Gastroesophageal sphincter (tissue), 3 donors: ENCODE measurements around the gene SLC25A42.
A peak's percentile ranks its signal among the peaks of the same experiment; 100 is the strongest.

Source experiments
- CTCF ChIP-seq, 4 experiments: fragments of 200-600 bp in 2 of 4; fragments of 450-650 bp in 2 of 4; sonication (generic) in 1 of 4; IDR thresholded peaks; one replicate each; pipeline ENCODE4 v1.5.1; 2017 to 2019; ENCODE audit warnings: antibody characterized with exemption in 4 of 4, mild to moderate bottlenecking in 2 of 4, moderate library complexity in 2 of 4
- POLR2A ChIP-seq, 2 donors: fragments of 450-650 bp; IDR thresholded peaks; one replicate each; pipeline ENCODE4 v1.6.1; 2017; ENCODE audit warnings: antibody characterized with exemption in 2 of 2, mild to moderate bottlenecking in 2 of 2, moderate library complexity in 1 of 2
- POLR2AphosphoS5 ChIP-seq: sonication (generic); formaldehyde crosslinking; IDR thresholded peaks from one replicate; pipeline ENCODE4 v1.6.1; 2017; ENCODE audit warnings: antibody characterized with exemption

- TF ChIP-seq CTCF (IDR thresholded peaks at IDR 0.05) (no peak), POLR2AphosphoS5 (peak; percentile 28), POLR2A (IDR thresholded peaks at IDR 0.05) (no peak)
Measured at GRCh38 chr19:19040417-19040816, 23.4 kb upstream of the SLC25A42 start.
